Activated CD8-positive, alpha-beta memory T cell treated with anti-CD3 and anti-CD28 coated beads for 4 hours (primary cell): ENCODE results near the gene C5orf46.
"Not testable (repeated sequence)": the region's sequence is repeated elsewhere in the genome, so short reads cannot be mapped to it uniquely, and the experiment has no call there.

Experiments
- DNase-seq, 2 donors: peaks; one replicate each; pipeline ENCODE4 v3.0.0-alpha.2; 2020; ENCODE audit warnings: low read depth in 2 of 2

Gene C5orf46

DNA sequence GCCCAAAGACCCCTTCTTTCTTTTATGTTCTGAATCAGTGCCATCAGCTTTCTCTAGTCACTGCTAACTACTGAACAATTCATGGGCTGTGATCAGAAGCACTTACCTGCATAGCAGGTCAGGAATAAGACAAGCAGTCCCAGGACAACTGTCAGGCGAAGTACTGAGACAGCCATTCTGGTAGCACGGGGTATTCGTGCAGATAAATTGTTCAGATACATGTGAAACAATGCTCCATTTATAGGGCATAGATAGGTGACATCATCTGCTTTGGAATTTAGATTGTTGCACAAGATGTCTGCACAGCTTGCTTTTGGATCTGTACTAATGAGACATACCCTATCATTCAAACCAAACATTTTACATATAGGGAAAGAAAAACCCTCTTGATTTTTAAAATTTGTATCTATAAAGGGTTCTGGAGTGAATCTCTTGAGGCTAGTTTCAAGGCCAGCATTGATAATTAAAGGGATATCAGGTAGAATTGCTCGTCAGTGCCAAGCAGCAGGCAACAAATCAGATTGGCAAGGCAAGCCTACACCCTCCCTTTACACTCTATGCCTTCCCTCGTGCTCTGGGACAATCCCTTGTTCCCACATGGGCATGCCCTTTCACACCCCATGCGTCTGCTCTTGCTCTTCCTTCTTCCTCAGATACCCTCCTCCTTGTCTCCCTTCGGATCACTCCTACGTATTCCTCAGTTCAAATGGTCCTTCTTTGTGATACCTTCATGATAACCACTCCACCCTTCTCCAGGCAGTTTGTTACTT, at the start of gene C5orf46:
Gene C5orf46, minus strand, starts transcription at position 213 of the 770 bp plus-strand sequence. Its CDS starts 37 bp downstream, at position 176.
- no peak for DNase-seq

DNA sequence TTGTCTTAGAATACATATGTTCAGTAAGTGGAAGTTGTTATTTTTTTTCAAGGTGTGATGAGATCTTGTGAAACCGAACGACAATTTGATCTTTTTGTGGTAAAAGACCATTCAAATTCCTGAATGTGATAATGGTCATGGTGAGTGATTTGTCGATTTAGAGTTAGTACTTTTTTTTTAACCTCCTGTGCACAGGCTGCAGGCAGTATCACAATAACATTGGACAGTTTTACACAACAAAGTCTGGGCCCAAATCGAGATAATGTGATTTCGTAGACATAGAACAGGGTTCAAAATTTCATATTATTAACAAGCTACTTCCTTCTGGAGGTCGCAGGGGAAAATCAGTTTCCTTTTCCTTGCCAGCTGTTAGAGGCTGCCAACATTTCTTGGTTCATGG, 48.6 kb upstream of the C5orf46 start:
- DNase-seq = no peak

DNA sequence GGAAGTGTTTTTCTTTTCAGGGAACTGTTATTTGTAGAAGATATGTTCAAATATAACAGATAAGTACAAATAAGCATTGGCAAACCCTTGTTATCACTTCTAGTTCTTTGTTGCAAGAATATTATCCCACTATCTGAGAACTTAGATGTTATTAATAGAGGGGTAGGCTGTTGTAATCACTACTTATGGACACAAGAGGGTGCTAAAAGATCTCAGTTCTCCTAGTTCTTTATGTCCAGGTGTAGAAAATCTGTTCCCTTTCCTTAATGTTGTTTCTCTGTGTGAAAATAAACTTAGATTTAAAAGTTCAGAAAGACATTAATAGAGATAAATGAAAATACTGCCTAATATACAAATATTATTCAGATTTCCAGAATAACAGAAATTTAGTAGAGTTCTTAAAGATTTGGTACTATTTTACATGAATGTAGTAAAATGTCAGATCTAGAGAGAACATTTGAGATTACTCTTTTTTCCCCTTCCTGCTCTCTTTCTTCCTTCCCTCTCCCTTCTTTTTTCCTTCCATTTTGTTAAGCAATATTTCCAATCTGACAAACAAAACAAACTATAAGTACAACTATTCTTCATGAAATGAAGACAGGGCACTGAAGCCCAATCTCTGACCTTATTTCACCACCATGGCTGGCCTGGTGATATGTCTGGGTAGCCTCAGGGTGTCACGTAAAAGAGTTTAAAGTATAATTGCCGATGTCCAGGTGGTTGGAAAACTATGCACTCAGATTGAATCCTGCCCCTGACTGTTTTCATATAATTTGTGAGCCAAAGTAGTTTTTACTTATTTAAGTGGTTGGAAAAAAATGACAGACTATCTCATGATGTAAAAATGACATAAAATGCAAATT, 43.6 kb upstream of the C5orf46 start:
- no peak for DNase-seq

DNA sequence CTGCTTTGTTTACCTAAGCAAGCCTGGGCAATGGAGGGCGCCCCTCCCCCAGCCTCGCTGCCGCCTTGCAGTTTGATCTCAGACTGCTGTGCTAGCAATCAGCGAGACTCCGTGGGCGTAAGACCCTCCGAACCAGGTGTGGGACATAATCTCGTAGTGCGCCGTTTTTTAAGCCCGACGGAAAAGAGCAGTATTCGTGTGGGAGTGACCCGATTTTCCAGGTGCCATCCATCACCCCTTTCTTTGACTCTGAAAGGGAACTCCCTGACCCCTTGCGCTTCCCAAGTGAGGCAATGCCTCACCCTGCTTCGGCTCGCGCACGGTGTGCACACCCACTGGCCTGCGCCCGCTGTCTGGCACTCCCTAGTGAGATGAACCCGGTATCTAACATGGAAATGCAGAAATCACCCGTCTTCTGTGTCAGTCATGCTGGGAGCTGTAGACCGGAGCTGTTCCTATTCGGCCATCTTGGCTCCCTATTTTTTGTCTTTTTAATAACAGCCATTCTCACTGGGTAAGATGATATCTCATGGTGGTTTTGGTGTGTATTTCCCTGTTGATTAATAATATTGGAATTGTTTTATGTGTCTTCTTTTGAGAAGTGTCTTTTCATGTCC, 40.4 kb upstream of the C5orf46 start:
- DNase-seq = not testable (repeated sequence)

DNA sequence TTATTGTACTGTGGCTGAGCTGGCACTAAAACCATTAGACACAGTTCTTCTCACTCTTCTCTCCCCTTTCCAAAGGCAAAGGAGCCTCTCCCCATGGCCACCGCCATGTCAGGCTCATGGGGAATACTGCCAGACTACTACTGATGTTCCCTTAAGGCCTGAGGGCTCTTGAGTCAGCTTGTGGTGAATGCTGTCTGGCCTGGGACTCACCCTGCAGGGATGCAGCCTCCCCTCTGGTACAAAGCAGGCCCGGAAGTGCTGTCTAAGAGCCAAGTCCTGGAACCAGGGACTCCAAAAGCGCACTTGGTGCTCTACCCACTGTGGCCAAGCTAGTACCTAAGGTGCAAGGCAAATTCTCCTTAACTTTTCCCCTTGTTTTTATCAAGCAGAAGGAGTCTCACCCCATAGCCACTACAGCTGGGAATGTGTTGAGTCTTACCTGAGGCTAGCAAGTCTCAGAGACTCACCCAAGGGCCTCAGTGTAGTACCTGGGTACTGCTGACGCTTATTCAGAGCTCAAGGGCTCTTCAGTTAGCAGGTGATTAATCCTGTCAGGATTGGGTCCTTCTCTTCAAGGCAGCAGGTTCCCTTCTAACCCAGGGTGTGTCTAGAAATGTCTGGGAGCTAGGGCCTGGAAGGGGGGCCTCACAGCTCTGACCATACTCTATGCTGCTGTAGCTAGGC, 33.2 kb upstream of the C5orf46 start:
- no peak for DNase-seq

DNA sequence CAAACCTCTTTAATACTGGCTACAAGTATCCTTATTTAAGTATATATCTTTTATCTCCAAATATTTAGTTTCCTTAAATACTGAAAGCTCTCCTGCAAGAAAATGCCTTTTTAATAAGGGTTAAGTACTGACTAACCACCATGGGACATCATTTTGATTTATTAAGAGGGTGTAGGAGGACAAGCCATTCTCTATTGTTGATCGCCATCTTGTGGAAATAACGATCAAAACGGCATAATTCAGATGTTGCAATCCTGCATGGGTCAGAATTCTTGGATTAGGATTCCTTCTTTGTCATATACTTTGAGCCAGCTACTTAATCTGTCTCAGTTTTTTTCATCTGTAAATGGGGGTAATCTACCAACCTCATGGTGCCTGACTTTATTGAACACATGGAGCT, 28.7 kb upstream of the C5orf46 start:
- no peak for DNase-seq

DNA sequence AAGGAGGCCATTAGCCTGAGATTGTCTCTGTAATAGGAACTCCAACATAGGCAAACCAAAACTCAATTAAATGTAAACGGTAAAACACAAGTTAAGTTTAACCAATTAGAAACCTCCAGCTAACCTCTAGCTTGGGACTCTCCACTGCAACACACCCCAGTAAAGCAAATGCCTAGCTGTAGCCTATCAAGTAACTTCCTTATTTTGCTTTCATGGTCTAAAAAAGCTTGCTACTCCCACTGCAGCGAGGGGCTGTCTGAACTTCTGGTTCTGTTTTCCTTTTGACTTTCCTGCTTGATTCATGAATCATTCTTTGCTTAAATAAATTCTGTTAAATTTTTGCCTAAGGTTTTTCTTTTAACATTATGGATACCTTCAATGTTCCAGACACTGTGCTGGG, 24.4 kb upstream of the C5orf46 start:
- DNase-seq = no peak

DNA sequence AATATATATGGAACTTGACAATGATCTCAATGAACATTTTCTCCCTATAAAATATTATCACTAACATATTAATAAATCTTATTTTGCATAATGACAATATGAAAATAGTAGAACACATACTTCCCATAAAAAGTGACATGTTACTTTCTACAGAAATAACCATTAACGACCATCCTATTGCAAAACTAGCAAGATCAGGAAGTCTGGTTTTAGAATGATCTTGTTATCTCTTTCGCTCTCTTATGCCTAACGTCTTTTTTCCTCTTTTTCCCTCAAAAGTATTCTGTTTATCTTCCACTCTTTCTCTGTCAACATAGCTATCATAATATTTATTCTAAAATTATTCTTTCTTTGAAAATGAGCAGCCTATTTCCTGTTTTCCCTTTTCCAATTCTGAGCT, 21.6 kb upstream of the C5orf46 start:
- DNase-seq = no peak

DNA sequence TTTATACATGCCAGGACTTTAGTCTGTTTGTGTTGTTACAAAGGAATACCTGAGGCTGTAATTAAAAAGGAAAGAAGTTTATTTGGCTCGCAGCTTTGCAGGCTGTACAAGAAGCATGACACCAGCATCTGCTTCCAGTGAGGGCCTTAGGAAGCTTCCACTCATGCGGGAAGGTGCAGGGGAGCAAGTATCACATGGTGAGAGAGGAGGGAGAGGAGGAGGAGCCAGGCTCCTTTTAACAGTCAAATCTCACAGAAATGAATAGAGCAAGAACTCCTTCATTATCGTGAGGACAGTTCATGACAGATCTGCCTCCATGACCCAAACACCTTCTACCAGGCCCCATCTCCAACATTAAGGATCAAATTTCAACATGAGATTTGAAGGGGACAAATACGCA, 18.7 kb upstream of the C5orf46 start:
- DNase-seq = no peak

DNA sequence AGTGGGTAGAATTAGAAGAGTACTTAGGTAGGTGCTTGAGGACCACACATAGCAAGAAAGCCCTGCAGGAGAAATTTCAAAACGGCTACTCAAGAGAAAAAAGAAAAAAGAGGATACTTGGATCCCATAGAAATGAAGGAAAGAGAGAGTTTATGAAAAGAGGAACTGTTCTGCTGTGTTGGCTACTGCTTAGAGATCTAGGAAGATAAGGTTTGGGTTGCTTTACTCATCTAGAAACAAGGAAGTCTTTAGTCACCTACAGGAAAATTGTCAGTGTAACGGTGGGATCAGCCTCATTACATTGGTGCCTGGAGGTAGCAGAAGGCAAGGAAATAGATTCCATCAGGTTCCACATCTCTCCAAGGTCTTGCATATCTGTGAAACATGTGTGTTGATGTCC, 14.8 kb upstream of the C5orf46 start:
- DNase-seq = no peak

DNA sequence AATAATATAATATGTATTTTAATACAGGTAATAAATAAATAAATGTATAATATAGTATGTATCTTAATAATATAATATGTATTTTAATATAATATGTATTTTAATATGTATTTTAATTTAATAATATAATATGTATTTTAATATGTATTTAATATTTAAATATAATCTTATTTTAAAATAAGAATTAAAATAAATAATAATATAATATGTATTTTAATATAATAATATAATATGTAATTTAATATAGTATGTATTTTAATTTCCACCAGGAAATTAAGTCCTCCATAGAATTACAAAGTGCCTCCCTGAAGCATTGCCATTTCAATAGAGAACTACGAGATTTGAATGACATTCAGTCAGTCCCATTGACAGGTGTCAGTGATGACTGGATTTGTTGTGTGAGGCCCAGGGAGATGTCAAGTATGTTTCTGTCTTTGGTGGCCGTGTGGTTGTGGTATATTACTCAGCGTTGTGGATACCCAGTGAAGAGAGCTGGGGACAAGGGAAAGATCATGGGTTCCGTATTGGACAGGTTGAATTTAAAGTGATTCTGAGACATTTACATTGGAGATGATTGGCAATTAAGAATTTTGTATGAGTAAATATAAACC, 14.2 kb upstream of the C5orf46 start:
- no peak for DNase-seq

DNA sequence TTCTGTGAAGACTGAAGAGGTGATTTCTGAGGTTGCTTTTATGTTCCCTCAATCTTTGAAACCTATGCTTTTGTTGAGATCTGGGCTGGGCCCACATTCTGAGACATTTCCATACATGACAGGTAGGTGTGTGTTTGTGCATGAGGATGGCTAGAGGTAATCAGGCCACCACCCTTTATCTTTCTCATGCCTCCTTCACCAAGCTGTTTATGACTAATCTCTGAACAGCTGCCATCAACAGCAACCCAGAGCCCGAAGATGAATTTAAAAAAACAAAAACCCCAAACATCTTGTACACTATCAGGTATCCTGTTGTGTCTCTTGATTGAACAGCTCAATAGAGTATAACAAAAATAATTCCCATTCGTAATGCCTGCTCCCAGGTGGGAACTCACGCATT, 12.6 kb upstream of the C5orf46 start:
- no peak for DNase-seq

DNA sequence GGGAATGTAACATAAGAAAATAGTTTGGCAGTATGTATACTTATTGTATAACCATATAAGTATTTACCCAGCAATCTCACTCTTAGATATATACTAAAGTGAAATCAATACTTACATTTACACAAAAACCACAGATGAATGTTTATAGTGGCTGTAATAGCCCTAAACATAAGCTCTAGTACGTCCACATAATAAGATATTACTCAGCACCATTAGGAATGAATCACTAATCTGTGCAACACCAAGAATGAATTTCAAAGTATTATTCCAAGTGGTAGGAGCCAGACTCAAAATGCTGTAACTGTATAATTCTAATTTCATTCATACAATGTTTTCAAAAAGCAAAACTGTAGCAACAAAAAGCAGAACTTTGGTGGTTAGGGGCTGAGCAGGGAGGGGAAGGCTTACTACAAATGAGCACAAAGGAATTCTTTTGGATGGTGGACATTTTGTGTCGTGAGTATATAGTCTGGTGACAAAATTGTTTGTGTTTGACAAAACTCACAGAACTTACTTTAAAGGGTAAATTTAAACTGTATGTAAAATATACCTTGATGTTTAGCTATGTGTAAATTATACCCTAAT, 11.9 kb upstream of the C5orf46 start:
- no peak for DNase-seq

DNA sequence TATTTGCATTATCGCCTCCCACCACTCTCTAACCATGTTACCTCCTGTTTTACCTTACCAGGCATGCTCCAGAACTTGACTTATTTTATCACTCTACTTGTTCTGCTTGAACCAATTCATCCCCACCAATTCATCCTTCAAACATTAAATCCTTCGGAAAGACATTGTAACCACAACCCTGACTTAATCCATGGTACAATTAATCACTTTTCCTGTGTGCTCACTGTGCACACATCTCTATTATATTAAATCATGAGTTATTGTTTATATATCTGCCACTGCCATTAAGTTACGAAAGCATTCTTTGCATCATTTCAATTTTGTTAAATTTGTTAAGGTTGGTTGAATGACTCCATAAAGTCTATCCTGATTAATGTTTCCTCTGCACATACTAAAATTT, 7.4 kb upstream of the C5orf46 start:
- no peak for DNase-seq

DNA sequence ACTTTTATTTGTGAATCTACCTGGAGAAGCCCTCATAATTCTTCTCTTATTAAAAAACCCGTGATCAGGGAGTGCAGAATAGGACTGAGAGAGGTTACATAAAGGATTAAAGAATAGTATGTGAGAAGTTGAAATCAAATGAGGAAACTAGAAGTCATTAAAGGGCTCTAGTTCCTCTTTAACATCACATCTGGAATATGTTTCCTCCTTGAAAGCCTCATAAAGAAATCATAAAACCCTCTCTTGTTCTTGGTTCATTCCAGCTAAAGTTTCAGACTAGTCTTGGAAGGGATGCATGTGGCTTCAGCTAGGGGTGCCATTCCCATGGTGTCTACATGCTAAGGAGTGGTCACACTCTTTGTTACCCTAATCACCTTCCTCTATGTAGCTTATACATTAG, 5.7 kb upstream of the C5orf46 start:
- DNase-seq = no peak

DNA sequence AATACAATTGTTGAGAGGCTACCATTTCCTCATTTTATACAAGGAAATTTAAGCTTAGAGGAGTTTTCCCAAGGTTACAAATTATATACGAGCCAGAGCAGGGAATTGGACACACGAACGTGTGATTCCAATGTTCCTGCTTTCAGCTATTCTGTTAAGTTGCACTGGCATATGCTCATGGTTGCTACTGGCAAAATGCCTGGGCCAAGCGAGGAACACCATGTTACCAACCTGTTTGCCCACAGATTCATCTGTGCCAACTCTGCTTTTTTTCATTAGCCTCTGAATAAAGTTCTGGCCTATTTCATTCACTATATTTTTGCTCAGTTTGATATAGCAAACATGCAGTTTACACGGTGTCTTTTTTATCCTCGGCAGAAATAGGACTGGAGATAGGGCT, 5.1 kb upstream of the C5orf46 start:
- DNase-seq = no peak

DNA sequence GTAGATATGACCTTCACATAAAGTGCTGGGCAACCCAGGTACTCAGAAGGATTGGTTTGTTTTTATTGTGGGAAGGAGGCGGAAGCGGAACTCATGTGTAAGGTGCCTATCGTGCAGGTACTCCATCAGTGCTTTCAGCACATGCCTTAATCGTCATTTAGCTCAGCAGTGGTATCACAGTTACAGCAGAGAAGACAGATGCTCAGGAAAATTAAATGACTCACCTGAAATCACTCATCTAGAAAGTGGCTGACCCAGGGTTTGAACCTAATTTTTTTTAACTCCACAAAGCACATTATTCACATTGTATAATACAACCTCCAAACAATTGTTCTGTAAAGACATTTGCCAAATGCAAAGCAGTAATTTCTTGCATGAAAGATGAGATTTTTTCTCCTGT, 2.2 kb downstream of the C5orf46 start:
- no peak for DNase-seq

DNA sequence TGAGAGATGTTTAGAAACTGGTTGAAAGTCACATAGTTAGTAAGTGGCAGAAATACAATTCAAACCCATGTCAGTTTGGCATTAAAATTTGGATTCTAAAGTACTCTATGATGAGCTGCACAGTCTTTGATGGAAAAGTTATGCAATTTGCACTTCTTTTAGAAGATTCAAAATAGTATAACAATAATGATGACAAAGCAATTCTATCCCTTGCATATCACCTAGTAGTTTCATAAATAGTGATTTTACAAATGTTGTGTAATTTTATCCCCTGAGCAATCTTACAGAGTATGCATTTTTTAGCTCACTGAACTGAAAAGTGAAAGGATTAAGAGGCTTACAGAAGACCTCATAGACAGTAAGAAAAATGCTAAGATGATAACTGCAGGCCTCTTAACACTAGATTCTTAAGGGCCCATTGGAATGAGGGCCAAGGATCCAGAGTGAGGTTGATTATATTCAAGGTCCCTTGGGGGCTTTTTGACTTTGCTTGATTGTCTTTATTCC, 3.7 kb downstream of the C5orf46 start:
- no peak for DNase-seq

DNA sequence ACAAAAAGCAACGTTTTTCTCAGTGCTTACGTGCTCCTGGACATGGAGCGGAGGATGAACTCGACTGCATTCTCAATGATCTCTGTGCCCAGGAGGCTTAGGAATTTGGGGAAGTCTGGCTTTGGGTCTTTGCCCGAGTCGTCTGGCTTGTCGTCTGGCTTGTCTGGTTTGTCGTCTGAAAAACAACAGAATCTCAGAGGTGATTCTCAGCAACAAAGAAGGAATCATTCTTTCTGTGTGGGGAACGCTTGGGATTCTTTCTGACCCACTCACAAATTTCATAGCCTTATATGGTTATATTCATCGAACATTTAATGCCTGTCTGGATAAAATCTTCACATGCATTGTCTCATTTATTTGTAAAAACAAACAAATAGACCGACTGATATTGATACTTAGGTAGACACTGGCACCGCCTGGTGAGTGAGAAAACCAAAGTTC, 4.7 kb downstream of the C5orf46 start:
- DNase-seq = no peak

DNA sequence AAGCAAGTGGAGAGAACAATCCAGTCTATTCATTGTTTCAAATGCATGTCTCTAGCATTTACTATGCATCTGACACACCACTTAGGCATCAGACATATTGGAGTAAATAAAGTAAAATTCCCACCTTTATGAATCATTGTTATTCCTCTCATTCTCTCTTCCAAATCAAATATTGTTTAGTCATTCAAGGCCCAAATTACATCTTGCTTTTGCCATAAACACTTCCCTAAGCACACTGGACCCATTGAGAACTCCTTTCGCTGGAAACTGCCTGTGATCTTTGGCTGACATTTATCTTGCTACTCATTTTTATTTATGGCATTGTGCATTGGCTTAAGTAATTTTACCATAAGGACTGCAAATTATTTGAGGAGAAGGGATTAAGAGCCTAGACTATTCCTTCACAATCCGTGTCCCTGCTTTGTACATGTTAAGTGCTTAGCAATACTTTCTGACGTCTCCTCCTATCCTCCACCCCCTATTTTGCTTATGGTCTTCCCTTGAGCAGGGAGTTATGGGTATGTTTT, 7.4 kb downstream of the C5orf46 start:
- DNase-seq = no peak

DNA sequence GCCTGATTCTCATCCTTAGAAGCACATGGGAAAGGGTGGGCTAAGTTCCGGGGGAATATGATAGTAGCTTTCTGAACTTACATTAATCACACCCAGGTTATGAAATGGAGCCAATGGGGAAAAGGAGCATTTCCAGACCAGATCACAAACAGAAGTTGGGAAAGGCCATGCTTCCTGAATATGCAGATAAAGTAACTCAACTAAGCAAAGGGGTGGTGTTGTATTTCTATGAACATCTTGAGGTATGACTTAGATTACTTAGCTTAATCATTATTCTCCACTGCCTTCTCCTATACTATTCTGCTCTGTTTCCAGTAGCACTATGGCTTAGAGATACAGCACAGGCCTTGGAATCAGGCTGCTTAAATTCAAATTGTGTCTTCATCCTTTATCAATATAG, 10.5 kb downstream of the C5orf46 start:
- DNase-seq = no peak
